Fibroblast of peridontal ligament (primary cell): Measurements from ENCODE around the gene APLP1.
"Not testable (repeated sequence)": the region's sequence is repeated elsewhere in the genome, so short reads cannot be mapped to it uniquely, and the experiment has no call there.

Experiments
- DNase-seq: peaks from one replicate; pipeline ENCODE4 v3.0.0-alpha.2; 2010; ENCODE audit errors: extremely low read depth

The APLP1 gene

GRCh38 chr19:35882114-35882832, 13.9 kb downstream of the APLP1 start:
- DNase-seq: peak; percentile 94

DNA sequence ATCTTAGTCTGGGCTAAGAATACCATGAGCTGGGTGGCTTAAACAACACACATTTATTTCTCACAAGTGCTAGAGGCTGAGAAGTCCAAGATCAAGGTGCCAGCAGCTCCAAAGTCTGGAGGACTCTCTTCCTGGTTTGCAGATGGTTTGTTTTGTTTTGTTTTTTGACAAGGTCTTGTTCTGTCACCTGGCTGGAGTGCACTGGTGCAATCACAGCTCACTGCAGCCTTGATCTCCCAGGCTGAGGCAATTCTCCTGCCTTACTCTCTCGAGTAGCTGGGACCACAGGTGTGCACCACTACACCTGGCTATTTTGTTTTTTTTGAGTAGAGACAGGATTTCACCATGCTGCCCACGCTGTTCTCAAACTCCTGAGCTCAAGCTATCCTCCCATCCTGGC, 15.5 kb downstream of the APLP1 start:
- DNase-seq: no peak

DNA sequence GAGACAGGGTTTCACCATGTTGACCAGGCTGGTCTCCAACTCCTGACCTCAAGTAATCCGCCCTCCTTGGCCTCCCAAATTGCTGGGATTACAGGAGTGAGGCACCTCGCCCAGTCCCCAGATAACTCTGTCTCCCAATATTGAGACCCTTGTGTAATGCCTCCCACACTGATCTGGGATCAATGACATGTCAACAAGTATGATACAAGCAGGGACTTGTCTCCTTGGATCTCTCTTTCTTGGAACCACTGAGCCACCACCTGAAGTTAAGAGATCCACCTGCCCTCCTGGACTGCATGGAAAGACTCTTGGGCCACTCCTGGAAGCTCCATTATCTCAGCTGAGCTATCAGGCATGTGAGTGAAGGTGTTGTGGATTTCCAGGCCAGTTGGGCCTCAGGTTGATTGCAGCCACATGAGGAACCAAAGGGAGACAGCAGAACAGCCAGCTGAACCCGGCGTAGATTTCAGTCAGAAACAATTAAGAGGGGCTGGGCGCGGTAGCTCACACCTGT, 16.9 kb downstream of the APLP1 start:
- DNase-seq: no peak

DNA sequence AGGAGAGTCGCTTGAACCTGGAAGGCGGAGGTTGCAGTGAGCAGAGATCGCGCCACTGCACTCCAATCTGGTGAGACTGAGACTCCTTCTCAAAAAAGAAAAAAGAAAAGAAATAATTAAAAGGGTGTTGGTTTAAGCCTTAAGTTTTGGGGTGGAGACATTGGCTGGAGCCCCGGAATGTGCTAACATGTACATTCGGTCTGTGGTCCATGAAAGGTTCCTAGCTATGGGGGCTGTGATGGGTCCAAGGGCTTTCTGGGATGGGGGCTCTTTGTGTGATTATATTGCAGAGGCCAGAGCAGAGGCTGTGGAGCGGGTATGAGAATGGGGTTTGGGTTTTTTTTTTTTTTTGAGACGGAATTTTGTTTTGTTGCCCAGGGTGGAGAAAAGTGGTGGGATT, 17.5 kb downstream of the APLP1 start:
- no peak for DNase-seq

- DNase-seq: no peak
Measured at GRCh38 chr19:35887197-35887596, 18.8 kb downstream of the APLP1 start.

DNA sequence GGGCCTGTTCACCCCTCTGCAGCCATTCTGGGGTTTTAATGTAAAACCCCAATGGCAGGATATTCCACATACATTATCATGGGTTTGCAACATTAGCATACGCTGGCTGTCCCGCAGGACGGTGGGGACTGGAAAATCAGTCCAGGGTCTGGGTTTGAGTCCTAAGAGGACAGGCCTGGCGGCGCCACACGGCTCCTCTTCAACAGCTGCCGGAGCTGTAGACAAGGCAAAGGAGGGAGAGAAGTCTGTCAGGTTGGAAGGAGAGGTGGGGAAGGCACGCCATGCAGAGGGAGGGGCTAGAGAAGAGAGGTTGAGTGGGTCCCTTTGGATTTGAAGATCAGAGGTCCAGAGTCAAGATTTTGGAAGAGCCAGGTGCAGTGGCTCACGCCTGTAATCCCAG, 20.0 kb downstream of the APLP1 start:
- no peak for DNase-seq

DNA sequence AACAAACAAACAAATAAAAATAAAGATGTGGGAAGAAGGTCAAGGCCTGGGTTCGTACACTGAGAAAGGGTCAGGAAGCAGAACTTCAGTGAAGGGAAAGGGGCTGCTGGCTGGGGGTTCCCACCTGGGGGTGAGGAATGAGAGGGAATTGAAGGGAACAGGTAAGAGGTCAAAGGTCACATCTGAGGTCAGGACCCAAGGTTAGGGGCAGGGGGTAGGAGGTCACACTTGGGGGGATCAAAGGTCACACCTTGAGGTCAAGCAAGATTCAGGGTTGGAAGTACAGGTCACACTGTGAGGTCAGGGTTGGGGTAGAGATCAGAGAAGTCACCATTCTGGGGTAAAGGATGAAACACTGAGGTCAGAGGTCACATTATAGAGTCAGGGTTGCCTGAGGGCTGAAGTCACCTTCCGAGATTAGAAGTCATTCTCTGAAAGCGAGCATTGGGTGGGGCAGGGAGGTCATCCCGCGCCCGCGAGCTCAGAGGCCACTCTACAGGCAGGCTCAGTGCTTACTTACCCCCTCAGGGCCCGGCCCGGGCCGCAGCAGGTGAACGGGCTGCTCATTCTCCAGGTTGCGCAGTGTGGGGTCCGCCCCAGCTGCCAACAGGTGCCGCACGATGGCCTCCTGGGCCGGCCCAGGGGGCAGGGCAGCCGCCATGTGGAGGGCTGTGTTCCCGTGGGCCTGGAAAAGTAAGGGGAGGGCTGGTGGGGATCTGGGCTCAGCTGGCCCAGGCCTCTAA, 21.2 kb downstream of the APLP1 start:
- DNase-seq: no peak

DNA sequence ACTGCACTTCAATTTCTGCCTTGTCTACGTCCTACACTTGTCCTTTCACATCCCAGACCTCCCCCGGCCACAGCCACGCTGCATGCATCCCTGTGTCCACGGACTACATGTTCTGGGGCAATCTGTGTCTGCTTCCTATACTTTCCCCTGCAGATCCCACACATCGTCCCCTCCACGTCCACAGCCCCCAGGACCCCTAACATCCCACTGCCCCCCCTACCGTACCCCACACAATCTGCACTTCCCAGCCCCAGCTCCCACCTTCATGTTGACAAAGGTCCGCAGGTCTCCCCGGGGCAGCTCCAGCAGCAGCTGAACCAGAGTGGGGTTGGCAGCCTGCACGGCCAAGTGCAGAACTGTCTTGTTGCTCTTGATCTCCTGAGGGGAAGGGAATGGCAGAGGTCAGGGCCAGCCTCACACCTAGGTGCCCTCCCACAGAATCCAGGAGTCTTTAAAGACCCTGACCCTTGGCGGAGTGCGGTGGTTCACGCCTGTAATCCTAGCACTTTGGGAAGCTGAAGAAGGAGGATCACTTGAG, 21.8 kb downstream of the APLP1 start:
- DNase-seq: no peak

DNA sequence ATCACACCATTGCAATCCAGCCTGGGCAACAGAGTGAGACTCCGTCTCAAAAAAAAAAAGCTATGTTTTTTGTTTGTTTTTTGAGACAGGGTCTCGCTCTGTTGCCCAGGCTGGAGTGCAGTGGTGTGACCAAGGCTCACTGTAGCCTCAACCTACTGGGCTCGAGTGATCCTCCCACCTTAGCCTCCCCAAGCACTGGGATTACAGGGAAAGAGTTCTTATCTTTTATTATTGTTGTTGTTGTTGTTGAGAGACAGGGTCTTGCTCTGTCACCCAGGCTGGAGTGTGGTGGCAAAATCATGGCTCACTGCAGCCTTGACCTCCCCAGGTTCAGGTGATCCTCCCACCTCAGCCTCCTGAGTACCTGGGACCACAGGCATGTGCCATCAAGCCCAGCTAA, 23.4 kb downstream of the APLP1 start:
- DNase-seq: not testable (repeated sequence)

GRCh38 chr19:35894342-35894741, 26.0 kb downstream of the APLP1 start:
- DNase-seq: no peak

DNA sequence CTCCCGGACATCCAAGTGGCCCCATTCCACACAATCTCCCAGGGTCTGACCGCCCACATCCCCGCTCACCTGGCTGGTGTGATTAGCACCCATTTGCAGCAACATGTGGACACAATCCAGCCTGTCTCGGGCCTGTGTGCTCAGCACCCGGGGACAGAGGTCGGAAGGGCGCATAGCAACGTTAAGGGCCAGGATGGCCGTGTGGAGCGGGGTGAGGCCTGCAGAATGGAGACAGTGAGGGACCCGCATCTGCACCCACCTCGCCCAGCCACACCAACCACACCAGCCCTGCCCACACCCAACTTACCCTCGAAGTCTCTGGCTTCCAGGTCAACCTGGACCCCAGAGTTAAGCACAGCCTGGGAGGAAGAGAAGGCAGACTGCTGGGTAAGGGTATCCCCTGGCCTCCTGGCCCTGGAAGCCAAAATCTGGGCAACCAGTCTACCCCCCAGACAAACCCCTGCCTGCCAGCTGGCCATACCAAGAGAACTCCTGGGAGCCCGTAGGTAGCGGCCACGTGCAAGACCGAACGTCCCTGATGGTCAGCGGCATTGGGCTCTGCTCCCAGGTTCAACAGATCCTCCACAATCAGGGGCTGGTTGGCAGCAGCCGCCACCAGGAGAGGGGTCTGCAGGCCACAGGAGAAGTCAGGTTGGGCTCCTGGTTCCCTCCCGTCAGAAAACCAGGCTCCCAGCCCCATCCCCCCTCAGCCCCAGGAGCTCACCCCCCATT, 27.7 kb downstream of the APLP1 start:
- no peak for DNase-seq

DNA sequence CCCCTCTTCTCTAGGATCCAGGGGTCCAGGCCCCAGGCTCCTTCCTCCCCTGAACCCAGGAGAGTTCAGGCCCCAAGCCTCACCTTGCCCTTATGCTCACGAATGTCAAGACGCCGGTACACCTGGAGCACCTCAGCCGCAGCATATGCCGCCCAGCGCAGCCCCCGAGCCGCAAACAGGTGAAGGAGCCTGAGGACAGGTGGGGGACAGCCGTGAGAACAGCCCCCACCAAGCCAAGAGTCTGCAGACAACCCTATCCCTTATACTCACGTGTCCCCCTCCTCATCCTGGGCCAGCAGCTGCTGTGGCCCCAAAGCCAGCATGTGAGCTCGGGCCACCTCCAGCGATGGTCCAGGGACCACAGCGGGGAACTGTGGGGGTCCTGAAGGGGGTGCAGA, 28.3 kb downstream of the APLP1 start:
- no peak for DNase-seq

DNA sequence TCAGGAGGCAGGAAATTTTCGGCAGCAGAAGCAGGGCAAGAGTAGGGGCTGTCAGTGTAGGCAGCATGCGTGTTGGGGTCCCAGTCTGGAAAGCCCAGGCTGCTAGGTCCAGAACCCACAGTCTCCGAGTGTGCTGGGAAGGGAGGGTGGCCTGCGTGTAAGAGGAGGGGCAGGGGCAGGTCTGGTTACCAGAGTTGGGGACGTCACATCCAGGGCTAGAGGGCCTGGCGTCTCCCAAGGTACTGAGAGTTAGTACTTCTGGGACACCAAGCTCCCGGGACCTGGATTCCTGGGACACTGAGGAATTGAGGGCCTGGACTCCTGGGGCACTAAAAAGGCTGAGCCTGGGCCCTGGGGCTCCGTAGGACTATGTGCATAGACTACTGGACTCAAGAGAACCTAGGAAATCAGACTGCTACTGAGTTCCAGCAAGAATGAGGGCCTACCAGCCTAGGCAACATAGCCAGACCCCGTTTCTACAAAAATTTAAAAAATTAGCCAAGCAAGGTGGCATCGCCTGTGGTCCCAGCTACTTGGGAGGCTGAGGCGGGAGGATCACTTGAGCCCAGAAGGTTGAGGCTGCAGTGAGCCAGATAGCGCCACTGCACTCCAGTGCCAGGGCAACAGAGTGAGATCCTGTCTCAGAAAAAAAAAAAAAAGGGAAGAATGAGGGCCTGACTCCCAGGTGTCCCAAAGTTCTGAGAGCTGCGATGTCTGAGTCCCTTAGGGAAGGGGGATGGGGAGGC, 29.5 kb downstream of the APLP1 start:
- no peak for DNase-seq

- DNase-seq: no peak
Measured at GRCh38 chr19:35898499-35898809, 30.1 kb downstream of the APLP1 start.

- peak; percentile 66 for DNase-seq
Measured at GRCh38 chr19:35899547-35900214, 31.3 kb downstream of the APLP1 start.

GRCh38 chr19:35901055-35901644, 32.8 kb downstream of the APLP1 start:
- peak; percentile 69 for DNase-seq

DNA sequence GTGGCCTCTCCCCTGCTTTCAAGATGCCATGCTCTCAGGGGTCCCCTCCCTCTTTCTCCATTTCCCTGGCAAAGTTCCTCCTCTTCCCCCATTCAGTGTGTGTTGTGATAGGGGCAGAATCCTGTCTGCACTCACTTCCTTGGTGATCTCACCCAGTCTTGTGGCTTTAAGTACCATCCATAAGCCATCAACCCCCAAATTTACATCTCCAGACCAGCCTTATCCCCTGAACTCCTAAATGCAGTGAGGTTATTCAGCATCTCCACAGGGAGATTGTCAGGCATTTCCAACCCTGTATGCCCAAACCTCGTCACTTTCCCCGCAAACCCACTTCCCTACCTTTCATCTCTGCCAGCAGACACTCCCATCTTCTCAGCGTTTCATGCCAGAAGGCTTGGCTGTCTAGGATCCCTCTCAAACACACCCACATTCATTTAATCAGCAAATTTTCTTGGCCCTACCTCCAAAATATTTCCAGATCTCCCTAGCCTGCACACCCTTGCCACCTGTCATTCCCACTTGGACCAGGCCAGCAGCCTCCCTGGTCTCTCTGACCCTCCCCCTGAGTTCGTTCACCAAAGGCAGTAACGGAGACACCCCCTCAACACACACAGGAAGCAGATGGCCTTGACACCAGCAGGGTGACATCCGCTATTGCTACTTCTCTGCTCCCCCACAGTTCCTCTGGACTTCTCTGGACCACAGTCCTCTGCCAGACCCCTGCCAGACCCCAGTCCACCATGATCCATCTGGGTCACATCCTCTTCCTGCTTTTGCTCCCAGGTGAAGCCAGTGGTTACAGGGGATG, 33.7 kb downstream of the APLP1 start, which contains the start of gene HCST:
Gene HCST, plus strand, starts transcription at position 676 of the 808 bp plus-strand sequence. Its CDS starts 65 bp downstream, at position 741.
- peak; percentile 24 for DNase-seq

GRCh38 chr19:35902870-35903475, 34.6 kb downstream of the APLP1 start:
- no peak for DNase-seq

- peak; percentile 38 for DNase-seq
Measured at GRCh38 chr19:35903550-35904179, 35.3 kb downstream of the APLP1 start.
